VCaP (cell line): Measurements from ENCODE around the gene STX18.

Source experiments
- H3K27ac ChIP-seq: fragments of 450-650 bp; 2 replicates; pipeline ENCODE4 v1.5.1; 2017
- CTCF ChIP-seq: fragments of 450-650 bp; conservative IDR thresholded peaks from 2 replicates; pipeline ENCODE4 v1.5.1; 2017; ENCODE audit warnings: mild to moderate bottlenecking, moderate library complexity

The STX18 gene

GRCh38 chr4:4496592-4497372, 45.1 kb downstream of the STX18 start:
- no peak overlapping the region for H3K27ac ChIP-seq
- TF ChIP-seq CTCF, result no peak

GRCh38 chr4:4494882-4495281, 47.0 kb downstream of the STX18 start:
- H3K27ac ChIP-seq, result no peak overlapping the region
- no peak for TF ChIP-seq CTCF

- no peak for TF ChIP-seq CTCF
- H3K27ac ChIP-seq, result no peak overlapping the region
These were observed 49.5 kb downstream of the STX18 start for GRCh38 chr4:4492161-4492847.

- no peak overlapping the region for H3K27ac ChIP-seq
- TF ChIP-seq CTCF, result no peak
These were observed 50.4 kb downstream of the STX18 start for GRCh38 chr4:4491396-4491893.

- H3K27ac ChIP-seq, result no peak overlapping the region
- no peak for TF ChIP-seq CTCF
These were observed 51.0 kb downstream of the STX18 start for GRCh38 chr4:4490816-4491215.

GRCh38 chr4:4490041-4490440, 51.8 kb downstream of the STX18 start:
- H3K27ac ChIP-seq, result no peak overlapping the region
- TF ChIP-seq CTCF, result no peak

GRCh38 chr4:4488405-4489404, 53.1 kb downstream of the STX18 start:
- H3K27ac ChIP-seq, result no peak overlapping the region
- TF ChIP-seq CTCF, result peak; percentile 93
